ENCODE data around the gene CHN1. TPM values are rescaled to one million over a fixed set of nuclear protein-coding genes. Genes with fewer than 3 reads are reported as not detected.
A peak's percentile ranks its signal among the peaks of the same experiment; 100 is the strongest.

Gene CHN1
- total RNA-seq, 1 donor from 2014 or later, result 7.8 TPM

DNA sequence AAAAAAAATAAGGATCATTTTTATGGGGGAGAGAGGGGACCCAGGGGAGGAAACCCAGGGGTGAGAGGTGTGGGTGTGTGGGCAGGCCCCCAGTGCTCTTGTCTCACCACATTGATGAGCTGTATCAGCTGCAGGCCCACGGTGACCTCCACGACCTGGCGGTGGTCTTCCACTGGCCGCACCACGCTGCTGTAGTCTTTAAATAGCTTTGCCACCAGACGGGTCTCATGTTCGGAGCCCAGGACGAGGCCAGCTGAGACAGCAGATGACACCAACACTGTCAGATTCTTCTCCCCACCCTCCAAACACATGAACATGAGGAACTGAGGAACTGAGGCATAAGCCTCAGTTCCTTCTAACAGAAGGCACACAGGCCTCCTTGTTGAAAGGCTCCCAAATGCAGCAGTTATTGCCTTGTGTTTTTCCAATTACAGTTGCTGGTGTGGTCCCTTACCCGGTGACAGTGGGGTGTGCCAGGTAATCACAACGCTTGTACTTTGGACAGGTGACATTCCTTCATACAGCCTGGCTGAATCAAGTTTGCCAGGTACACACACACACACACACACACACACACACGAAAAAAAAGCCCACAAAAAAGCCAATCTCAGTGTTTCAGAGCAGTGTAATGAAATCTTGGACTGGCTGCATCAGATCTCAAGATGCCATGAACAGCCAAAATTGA lies 245.7 kb downstream of the CHN1 start:
- intact Hi-C loops (cut with DNase I), result loop anchor here (10.0 kb wide), 1 partner anchor 185 kb away; no protein-coding TSS in a partner anchor
- Histone ChIP-seq H3K27ac (no peak overlapping the region), H3K4me3 (no peak overlapping the region), H3K27me3 (no peaks in the 10 kb centered on the region), H3K4me1 (no peaks in the 10 kb centered on the region), H3K36me3 (no peaks in the 10 kb centered on the region), H3K9me3 (no peaks in the 10 kb centered on the region)
- TF ChIP-seq, protein P1, sequence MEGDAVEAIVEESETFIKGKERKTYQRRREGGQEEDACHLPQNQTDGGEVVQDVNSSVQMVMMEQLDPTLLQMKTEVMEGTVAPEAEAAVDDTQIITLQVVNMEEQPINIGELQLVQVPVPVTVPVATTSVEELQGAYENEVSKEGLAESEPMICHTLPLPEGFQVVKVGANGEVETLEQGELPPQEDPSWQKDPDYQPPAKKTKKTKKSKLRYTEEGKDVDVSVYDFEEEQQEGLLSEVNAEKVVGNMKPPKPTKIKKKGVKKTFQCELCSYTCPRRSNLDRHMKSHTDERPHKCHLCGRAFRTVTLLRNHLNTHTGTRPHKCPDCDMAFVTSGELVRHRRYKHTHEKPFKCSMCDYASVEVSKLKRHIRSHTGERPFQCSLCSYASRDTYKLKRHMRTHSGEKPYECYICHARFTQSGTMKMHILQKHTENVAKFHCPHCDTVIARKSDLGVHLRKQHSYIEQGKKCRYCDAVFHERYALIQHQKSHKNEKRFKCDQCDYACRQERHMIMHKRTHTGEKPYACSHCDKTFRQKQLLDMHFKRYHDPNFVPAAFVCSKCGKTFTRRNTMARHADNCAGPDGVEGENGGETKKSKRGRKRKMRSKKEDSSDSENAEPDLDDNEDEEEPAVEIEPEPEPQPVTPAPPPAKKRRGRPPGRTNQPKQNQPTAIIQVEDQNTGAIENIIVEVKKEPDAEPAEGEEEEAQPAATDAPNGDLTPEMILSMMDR (IDR thresholded peaks at IDR 0.05), result no peak
- peak in 1 of 2 donors; percentile 46 for DNase-seq (ENCODE audit: low spot score in 2 of 2)

DNA sequence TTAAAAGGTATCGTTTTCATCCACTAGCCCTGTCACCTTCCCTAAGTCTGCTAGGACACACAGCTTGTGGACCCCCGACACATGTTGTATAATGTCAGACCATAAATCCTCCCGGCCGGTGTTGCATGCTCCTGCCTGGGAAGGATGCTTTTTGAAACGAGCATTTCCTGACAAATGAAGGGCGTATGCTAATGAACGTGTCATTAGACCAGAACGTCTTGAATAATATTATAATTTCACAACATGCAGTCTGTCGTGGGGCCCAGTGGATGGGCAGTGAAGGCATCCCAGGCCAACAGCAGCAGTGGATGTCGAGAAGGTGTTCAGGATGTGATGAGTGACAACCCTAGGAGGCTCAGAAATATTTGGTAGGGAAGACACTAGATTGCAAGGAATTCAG lies 248.4 kb downstream of the CHN1 start:
- Histone ChIP-seq H3K27ac (no peak overlapping the region), H3K36me3 (no peaks in the 10 kb centered on the region), H3K27me3 (no peaks in the 10 kb centered on the region), H3K4me3 (no peak overlapping the region), H3K4me1 (no peaks in the 10 kb centered on the region), H3K9me3 (no peaks in the 10 kb centered on the region)
- TF ChIP-seq, protein P1 (IDR thresholded peaks at IDR 0.05), result no peak
- no peak for DNase-seq (ENCODE audit: low spot score in 2 of 2)
- intact Hi-C loops (cut with DNase I), result no loop called here

DNA sequence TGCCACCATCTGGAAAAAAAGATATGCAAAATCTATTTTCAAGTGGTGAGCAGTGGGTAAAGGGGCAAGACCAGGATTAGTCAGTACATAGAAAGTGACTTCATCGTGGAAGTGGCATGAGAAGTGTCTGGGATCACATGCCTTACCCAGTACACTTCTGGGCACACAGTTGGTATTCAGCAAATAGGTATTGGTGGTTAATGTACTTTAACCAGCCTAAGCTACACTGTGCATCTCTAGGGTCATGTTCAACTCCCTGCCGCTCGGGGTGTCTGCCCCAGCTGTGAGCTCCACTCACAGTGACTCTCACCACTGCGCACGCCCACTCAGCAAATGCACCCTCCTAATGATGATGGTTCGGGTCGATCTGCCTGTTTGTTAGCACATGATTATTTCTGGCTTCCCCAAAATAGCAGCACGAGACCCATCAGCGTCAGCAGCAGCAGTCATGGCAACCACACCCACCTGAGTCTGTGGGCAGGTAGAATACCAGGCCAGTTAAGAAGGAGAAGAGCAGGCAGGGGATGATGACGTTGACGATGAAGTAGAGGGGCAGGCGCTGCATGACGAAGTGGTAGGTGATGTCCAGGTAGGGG lies 252.0 kb downstream of the CHN1 start:
- no peak overlapping the region for H3K27ac ChIP-seq
- intact Hi-C loops (cut with DNase I), result no loop called here
- DNase-seq (ENCODE audit: low spot score in 2 of 2), result peak in 1 of 2 donors; percentile 48

DNA sequence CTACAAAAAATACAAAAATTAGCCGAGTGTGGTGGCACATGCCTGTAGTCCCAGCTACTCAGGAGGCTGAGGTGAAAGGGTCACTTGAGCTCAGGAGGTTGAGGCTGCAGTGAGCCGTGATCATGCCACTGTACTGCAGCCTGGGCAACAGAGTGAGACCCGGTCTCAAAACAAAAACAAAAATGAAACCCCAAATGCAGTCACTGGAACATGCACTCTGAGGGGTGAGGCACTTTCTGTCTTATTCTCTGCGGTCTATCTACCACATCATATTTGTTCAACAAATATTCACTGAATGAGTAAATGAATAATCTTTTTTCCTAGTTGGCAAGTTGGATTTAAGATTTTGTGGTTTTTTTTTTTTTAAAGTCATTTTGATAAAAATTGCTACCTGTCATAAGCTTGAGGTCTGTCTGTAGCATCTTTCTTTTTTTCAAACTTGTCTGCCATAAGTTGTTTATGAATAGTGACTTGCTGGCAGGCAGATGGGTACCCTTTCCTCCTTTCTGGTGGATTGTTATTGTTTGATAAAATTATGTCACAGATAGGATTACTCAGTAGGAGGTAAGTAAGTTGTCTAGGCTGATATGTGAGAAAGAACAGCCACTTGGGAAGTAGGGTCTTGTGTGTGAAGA lies 252.7 kb downstream of the CHN1 start:
- Histone ChIP-seq H3K9me3 (no peaks in the 10 kb centered on the region), H3K4me1 (no peaks in the 10 kb centered on the region), H3K36me3 (no peaks in the 10 kb centered on the region), H3K4me3 (no peak overlapping the region), H3K27me3 (no peaks in the 10 kb centered on the region), H3K27ac (no peak overlapping the region)
- intact Hi-C loops (cut with DNase I), result no loop called here
- peak in 1 of 2 donors; percentile 31 for DNase-seq (ENCODE audit: low spot score in 2 of 2)
- TF ChIP-seq, protein P1 (IDR thresholded peaks at IDR 0.05), result no peak

More for the DNA sequence above, 252.0 kb downstream of the CHN1 start:
- no peaks in the 10 kb centered on the region for H3K27me3 ChIP-seq
- H3K36me3 ChIP-seq, result no peaks in the 10 kb centered on the region
- H3K4me3 ChIP-seq, result no peak overlapping the region
- TF ChIP-seq, protein P1 (IDR thresholded peaks at IDR 0.05), result no peak
- no peaks in the 10 kb centered on the region for H3K9me3 ChIP-seq
- no peaks in the 10 kb centered on the region for H3K4me1 ChIP-seq

DNA sequence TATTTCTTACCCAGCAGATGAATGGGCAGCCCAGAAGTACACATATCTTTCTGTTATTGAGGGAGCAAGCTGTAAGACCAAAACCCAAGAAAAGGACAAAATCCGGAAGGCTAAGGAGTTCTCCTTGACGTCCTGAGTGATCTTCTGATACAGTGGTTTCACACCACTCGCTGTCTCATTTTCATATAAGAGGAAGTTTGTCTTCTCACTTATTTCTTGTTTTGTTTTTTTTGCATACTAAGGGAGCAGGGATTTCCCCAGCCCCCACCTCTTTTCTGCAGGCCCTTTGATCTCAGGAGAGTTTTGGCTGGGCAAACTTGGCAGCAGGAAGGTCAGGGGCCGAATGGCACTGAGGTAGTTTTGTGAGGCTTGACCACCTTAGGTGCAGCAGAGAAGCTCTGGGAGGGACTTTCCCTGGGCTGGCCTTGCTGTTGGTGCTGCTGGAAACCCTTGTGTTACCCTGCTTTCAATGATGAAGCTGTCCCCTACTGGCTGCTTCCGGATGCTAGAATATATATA lies 254.2 kb downstream of the CHN1 start:
- peak in 1 of 2 donors; percentile 21 for DNase-seq (ENCODE audit: low spot score in 2 of 2)
- Histone ChIP-seq H3K27me3 (no peaks in the 10 kb centered on the region), H3K36me3 (no peaks in the 10 kb centered on the region), H3K27ac (no peak overlapping the region), H3K4me1 (no peaks in the 10 kb centered on the region), H3K9me3 (no peaks in the 10 kb centered on the region), H3K4me3 (no peak overlapping the region)
- intact Hi-C loops (cut with DNase I), result no loop called here
- TF ChIP-seq, protein P1 (IDR thresholded peaks at IDR 0.05), result no peak

Measured in ascending aorta (tissue), 2 donors.